Inferior parietal cortex (tissue), 1 donor: Measurements from ENCODE around the gene DLEC1.
"Not testable (repeated sequence)": the region's sequence is repeated elsewhere in the genome, so short reads cannot be mapped to it uniquely, and the experiment has no call there.

Experiments
- DNase-seq: peaks from one replicate; pipeline ENCODE4 v3.0.0-alpha.2; 2016; ENCODE audit errors: extremely low spot score

DLEC1 gene

GRCh38 chr3:38084334-38085310 lies 45.6 kb downstream of the DLEC1 start:
- no peak for DNase-seq

- DNase-seq, result no peak
Measured at GRCh38 chr3:38085311-38085942, 46.4 kb downstream of the DLEC1 start.

DNA sequence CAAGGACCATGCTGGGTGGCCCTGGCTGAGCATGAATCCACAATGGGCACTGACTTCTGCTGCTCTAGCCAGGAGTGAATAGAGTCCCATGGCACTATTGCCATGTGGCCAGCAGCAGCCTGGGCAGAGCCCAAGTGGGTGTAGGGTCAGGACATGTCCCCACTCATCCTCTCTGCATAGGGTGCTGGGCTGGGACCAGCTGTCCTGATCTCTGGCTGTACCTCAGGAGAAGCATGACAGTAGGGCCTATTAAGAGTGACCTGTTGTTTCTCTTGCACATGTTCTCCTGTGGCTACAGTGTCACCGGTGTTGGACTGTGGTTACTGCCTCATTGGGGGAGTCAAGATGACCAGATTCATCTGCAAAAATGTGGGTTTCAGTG lies 46.9 kb downstream of the DLEC1 start:
- DNase-seq, result no peak

DNA sequence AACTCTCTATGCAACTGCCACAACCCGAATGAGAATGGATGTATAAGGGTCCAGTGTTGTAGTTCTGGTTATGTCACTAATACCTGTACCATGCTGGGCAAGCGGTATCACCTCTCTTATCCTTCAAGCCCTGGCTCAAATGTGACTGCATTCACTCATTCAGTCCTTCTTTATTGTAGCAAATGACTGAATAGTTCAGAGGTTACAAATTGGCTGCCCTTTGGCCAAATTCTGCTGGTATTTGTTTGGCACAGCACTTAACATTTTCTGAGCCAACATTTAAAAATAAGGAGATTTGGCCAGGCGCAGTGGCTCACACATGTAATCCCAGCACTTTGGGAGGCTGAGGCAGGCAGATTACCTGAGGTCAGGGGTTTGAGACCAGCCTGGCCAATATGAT lies 47.5 kb downstream of the DLEC1 start:
- no peak for DNase-seq

GRCh38 chr3:38087278-38087677 lies 48.3 kb downstream of the DLEC1 start:
- not testable (repeated sequence) for DNase-seq

- DNase-seq, result no peak
Measured at GRCh38 chr3:38088126-38089078, 49.4 kb downstream of the DLEC1 start.

DNA sequence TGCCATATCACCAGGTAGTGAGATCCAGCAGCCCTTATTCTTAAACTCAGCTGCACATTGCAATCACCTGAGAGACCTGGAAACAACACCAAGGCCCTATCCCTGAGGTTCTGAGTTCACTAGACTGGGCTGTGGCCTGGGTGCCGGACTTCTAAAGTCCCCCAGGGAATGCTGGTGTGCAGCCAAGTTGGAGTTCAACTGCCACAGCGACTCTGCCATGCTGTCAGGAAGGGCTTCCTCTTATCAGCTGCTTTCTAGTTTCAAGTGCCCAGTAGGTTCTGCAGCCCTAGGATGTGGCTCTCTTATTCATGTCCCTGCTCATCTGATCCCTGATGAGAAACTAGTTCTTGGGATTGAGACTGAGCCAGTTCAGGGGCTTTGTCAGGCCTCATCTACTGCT lies 50.2 kb downstream of the DLEC1 start:
- no peak for DNase-seq

- DNase-seq, result no peak
Measured at GRCh38 chr3:38090453-38090852, 51.4 kb downstream of the DLEC1 start.

GRCh38 chr3:38094999-38095398 lies 56.0 kb downstream of the DLEC1 start:
- DNase-seq, result no peak

DNA sequence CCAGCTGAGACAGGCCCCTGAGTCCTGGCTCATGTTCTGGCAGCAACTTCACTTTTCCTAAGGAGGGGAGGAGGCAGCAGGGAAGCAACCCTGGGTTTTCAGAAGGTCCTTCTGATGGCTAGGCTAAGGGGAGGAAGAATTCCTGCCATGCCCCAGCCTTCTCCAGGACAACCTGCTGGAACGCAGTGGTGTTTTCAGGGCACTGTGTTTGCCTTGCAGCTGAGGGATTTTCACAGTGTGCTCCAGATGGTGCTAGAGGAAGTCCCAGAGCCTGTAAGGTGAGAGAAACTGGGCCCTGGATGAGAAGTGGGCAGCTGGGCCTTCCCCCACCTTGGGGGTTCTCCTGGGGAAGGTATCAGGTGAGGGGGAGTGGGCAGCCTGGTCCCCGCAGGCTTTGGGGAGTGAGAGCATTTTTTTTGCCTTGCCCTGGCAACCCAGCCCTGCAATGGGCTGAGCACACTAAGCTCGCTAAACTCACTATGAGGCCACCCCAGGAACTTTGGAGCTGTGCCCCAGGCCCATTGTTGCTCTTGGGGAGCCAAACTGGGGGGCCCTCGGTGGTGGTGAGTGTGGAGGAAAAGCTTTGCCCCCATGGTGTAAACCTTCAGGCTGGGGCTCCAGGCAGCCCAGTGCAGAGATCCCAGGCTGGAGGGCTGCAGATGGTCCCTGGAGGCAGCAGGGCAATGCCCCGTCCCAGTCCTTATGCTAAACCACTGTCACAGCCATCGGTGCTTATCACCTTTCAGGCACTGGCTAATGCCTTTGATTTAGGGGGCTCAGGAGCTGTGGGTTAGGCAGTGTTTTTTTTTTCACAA lies 56.9 kb downstream of the DLEC1 start:
- no peak for DNase-seq

DNA sequence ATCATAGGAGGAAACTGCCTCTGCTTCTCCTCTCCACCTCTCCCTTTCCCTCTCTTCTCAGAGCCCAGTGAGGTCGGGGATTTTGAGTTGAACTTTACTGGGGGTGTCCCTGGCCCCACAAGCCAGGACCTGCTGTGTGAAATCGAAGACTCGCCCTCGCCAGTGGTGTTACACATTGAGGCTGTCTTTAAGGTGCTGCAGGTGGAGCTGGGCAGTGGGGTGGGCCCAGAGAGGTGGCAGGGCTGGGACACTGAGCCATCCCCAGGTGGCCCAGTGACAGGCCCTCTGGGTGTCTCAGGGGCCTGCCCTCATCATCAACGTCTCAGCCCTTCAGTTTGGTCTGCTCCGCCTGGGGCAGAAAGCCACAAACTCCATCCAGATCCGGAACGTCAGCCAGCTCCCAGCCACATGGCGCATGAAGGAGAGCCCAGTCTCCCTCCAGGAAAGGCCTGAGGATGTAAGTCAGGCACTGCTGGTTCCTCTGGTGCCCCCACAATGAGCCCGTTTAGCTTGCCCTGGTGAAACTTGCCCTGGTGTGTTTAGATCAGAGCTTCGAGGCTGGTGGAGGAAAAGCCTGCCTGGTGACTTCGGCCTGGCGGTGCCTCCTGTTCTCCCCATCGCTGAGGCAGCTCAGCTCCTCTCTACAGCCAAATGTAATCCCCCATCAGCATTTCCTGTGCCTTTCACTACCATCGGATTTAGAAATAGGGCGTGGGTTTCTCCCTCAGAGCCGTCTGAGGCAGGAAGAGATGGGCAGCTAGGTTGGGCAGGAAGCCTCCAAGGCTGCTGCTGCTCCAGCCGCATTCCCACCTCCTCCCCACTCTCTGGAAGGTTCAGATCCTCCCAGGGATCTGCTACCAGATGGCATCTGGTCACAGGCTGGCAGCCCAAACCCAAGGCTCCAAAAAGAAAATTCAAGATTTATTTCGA lies 58.7 kb downstream of the DLEC1 start:
- no peak for DNase-seq

- no peak for DNase-seq
Measured at GRCh38 chr3:38098376-38098723, 59.3 kb downstream of the DLEC1 start.

- no peak for DNase-seq
Measured at GRCh38 chr3:38099518-38099917, 60.5 kb downstream of the DLEC1 start.

DNA sequence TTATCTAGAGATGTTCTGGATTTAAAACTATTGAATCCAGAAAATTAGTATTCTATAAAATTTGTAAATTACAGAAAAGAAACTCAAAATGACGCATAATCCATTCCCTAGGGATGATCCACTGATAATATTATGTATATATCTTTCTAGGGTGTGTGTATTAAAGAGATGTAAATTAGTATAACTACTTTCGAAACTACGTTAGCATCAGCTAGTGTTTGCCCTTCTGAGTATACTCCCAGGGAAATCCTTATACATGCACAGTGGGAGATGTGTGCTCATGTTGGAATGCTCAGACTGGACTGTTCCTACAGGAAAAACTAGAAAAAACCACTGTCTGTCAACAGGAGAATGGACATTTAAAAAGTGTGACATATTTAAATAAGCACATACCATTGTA lies 61.5 kb downstream of the DLEC1 start:
- no peak for DNase-seq

DNA sequence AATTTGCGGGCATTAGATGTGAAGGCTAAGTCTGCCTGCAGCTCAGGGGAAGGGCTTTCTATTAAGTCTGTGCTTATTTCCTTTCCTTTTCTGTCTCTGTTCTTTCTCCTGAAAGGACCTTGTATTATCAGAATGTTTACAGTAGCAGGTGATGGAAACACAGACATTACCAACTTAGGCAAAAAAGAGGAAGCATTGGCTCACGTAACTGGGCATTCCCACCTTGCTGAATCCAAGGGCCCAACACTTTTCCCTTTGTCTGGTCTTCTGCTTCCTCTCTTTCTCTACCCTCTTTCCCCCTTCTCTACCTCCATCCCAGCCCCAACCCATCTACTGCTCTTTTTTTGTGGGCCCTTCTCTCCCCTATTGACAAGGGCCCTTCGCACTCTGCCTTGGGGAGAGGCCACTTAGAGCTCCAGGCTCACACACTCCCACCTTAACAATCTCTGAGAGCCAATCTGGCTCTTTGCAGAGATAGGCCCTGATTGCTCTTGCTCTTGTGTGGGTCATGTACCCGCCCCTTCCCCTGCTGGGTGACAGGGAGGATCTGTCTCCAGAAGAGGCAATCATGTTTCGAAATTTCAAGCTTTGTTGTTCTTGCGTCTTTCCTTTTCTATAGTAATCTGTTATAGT lies 62.9 kb downstream of the DLEC1 start:
- no peak for DNase-seq

- DNase-seq, result no peak
Measured at GRCh38 chr3:38102444-38102814, 63.4 kb downstream of the DLEC1 start.

DNA sequence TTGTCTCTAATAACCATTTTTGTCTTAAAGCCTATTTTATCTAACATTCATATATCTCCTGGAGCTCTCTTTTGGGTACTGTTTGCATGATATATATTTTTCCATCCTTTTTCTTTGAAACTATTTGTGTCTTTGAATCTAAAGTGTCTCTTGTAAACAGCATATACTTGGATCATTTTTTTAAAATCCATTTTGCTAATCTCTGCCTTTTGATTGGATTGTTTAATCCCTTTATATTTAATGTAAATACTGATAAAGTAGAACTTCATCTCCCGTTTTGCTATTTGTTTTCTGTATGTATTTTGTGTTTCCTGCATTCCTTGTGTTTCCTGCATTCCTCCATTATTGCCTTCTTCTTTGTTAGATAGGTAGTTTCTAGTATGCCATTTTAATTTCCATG lies 66.5 kb downstream of the DLEC1 start:
- no peak for DNase-seq

GRCh38 chr3:38107911-38108648 lies 69.1 kb downstream of the DLEC1 start:
- DNase-seq, result no peak
